Lung microvascular endothelial cell (primary cell): ENCODE measurements around the gene DDX17. TPM values are rescaled to one million over a fixed set of nuclear protein-coding genes. Genes with fewer than 3 reads are reported as not detected.

ENCODE experiments used
- DNase-seq, 2 donors: peaks; one replicate each; pipeline versions ENCODE4 v3.0.0 to v3.0.0-alpha.2; 2010; ENCODE audit warnings: low read depth in 2 of 2
- total RNA-seq: library from RNA; depleted of rRNA; stranded (reverse); fragments of >200 nt; gene quantifications from 2 replicates; pipeline ENCODE4 v1.2.1, GENCODE V29; 2014

Gene DDX17
- total RNA-seq, 1 donor from 2014 or later = 371 TPM

DNA sequence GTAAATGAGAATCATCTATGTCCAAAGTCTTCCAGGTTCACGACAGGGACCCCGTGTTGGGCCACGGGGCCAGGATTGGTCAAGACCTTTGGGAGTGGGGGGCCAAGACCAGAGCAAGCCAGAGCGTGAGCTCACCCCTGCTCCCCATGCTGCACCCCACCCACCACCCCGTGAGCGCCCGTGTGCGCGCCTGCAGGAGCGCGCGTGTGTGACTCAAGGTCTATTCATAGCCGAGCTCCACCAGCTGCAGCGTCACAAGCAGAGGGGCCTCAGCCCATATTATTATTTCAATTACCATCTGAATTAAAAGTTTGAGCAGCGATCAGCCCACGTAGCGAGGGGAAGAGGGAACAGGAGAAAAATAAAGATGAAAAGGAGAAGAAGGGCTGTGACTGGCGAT, 56.3 kb downstream of the DDX17 start:
- no peak for DNase-seq

DNA sequence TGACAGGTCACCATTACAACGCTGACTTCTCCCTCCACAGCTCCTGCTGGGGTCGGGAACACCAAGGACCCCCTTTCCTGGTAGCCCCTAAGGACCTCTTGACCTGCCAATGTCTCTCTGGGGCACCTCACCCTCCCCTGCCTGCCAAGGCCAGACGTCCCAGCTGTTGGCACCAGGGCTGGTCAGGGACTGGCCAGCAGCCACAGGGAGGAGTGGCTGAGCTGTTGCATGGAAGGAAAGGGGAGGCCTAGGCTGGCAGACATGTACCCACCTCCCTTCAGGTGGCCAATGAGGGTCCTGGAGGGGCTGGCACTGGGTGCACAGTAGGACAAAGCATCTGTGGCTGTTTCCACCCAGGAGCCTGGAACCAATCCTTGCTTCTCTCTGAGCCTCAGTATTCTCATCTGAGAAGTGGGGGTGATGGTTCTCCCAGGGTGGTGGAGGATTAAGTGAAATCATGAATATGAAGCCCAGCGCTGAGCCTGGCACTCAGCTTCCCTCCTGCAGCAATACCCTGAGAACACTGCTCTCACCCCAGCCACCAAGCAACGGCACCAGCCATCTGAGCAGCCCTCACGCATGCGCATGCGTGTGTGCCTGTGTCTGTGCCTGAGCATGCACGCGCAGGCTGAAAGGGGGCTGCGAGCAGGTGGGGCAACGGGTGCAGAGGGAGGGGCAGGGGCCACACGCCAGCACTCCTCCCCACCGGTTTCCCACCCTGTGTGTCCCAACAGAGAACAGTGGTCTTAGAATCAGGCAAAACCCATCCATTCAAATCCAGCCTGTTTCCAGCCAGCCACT, 57.0 kb downstream of the DDX17 start:
- no peak for DNase-seq

DNA sequence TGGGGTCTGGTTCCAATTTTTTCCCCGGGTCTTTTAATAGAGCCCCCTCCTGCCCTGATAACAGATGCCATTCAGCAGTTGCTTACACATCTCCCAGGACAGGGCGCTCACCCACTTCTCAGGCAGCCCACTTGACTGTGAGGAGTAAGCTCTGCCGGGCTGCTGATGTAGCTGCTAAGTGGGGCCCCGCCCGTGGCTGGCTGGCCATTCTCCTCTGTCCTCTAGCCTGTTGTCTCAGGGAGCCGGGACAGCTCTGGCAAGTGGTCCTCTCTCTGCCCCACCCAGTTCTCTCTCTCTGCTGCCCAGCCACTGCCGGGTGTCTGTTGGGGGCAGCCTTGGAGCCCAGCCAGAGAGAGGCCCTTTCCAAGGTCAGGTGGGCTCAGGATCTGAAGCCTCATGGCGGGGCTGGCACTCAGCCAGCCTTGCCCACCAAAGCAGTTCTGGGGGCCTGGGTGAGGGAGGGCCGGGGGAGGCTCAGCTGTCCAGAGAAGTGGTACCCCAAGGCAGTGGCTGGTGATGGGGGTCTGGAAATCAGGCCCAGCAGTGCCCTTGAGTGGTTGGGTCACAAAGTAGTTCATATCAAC, 60.0 kb downstream of the DDX17 start:
- DNase-seq = no peak

DNA sequence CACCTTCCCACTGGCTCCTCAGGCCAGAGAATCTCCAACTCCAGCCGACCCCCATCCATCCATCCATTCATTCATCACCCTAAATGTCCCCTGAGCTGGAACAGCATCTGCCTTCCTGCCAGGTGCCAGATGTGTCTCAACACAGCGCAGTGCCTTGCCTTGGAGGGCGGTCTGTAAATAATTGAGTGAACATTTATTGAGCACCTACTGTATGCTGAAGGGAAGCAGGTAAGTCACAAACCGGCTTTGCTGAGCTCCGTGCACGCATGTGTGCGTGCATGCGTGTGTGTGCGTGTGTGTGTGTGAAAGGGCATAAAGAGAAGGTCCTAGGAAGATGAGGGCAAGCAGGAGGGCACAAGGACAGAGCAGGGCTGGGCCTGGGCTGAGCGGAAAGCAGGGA, 61.3 kb downstream of the DDX17 start:
- no peak for DNase-seq

DNA sequence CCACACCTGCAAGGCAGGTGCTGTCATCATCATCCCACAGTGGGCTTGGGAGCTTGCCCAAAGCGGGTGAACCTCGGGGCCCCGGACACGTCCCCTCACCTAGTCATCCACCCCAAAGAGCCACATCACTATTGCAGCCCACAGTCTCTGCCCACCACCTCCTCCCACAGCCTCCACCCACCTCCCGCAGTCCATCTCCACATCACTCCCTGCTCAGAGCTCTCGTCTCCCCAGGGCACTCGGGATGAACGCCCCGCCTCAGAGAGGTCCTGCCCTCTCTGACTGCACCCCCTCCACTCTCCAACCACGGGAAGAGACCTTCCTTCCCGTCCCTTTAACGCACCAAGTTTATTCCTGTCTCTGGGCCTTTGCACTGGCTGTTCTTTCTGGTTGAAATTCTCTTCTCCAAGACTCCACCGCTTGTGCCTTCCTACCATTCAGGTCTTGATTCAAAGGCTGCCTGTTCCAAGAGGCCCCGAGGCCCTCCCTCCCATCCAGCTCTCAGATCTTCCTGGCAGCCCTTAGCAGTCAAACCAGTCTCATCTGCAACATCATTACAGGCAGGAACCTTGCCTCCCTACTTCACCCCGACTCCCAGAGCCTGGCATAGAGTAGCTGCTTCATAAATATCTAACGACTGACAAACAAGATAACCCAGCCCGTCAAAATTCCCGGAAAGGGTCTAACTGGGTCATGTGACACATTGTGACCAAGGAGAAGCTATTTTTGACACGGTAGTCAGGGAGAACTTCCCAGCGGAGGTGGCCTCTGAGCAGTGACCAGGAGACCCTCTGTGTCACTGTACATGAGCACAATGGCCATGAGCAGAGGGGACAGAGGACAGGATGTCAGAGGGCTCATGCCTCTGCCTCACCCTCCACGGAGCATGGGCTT, 62.2 kb downstream of the DDX17 start:
- DNase-seq = no peak

DNA sequence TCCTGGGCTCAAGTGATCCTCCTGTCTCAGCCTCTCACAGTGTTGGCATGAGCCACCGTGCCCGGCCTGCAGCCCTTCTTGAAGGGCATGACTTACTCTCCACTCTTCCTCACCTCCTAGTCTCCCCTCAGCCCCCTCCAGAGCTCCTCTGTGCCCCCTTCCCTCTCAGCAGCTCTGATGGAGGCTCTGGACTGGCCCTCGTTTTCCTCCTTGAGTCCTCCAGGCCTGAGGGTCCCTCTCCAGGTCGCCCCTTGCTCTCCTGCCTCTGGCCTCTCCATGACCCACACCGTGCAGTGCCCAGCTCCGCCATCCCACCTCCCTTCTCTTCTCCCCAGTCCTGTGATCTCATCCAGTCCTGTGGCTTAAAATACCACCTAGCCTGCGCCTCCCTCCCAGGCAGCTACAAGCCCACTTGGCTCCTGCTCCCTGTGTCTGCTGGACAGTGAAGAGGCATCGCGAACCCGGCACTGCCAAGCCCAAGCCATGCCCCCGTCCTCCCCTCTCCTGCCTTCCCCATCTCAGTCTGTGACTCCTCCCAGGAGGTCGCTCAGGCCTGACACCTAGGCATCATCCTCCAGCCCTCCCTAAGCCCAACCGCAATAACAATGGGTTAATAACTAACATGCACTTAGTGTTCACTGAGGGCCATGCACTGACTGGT, 63.0 kb downstream of the DDX17 start:
- DNase-seq = no peak

DNA sequence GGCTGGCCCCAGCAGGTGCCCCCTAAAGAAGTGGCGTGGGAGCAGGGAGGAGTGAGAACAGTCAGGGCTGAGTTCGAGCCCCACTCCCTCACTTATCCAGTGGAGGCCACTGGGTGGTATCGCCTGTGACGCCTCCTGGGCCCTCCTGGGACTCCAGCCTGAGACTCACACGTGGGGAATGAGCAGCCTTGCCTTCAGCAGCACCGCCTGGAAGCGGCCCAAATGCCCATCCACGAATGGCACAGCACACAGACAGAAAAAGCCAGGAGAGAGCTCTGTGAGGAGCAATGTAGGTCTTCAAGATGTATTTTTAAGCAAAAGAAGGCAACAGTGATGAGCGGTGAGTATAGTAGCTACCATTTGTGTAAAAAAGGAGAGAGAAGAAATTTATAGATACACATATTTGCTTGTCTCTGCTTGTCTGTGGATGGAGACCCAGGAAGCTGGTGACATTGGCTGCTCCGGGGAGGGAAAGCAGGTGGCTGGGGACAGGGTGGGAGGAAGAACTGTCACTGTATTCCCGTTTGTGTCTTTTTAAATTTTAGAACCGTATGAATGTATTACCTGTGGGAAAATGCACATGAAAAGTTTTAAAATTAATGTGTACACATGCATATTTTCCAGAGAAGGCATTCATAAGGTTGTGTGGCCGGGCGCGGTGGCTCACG, 64.4 kb downstream of the DDX17 start:
- DNase-seq = no peak

DNA sequence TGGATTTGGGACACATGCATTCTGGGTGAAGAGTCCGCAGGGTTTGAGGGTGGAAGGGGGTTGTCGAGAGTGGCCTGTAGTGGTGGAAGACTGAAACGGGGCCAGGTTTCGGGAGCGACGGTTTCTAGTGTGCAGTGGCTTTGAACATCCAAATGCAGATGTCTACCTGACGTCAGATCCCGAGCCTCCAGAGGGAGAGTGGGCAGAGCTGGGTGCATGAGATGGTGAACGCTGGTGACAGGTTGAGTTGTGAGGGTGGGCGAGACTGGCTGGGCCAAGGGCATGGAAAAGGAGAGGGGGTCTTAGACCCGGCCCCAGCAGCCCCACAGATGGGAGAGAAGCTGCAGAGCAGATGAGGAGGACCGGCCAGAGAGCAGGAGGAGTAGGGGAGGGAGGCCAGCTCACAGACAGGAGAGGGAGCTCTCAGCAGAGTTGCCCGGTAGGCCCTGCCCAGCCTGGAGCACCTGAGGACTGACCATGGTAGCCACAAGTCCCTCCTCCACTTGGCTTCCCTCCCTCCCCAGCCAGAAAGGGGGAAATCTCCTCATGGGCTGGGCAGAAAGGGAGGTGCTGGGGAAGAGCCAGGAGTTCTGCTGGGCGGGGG, 65.3 kb downstream of the DDX17 start:
- no peak for DNase-seq

DNA sequence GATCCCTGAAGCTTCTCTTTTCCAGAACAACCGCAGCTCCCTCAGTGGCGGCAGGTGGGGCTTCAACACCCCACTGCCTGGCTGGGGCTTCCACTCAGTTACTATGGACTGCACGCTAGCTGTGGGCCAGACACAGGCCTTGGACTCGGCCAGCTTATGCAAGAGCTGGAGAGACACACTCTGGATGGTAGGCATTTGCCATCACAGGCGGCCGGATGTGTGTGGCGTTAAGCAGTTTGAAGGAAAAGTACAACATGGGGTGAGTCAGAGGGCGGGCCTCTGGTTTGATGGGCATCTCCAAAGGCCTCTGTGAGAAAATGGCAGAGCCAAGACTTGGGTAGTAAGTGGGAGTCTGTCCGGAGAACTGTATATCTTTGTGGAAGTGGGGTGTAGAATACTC, 68.7 kb downstream of the DDX17 start:
- DNase-seq = peak in 1 of 2 donors; percentile 27

DNA sequence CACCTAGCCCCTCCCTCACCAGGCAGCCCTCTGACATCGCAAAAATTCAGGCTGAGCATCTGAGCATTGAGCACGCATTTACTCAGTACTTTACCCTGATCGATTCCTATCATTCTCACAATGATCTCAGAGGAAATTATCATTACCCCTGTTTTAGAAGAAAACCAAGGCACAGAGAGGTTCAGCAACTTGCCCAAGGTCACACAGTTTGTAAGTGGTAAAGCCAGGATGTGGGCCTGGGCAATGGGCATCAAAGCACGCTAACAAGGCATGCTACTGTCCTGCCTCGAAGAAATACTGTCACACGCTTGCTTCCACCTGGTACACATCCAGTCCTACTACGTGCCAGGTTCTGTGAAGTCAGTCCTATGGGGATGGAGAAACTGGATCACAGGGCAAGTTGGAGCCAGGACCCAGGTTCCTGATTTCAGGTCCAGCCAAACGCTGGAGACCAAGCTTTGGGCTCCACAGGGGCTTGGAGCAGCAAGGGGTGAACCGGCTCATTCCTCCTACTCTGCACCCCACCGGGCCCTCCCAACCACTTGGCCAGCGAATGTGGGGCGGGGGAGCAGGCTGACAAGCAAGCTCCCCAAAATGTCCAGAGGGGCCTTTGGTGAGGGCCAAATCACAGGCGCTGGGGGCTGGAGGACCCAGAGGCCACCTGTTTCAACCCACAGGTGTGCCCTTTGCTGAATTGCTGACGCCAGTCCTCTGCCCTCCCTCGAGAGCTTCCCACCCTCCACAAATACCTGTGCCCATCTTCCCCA, 69.3 kb downstream of the DDX17 start:
- DNase-seq = no peak

DNA sequence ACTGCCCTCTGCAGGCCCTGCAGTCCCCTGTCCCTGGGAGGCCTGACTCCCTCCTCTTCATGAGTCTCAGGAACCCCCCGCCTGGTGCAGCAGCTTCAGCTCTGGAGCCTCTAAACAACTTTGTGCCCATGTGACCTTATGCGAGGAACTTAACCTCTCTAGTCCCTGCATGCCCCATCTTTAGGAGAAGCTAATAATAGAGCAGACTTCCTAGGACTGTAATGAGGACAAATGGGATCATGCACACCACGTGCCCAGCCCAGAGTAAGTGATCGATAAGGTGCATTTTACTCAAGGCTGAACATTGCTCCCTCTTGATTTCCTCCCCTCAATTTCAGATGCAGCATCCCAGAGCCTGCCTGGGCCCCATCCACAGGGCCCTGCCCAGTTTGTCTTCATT, 70.1 kb downstream of the DDX17 start:
- no peak for DNase-seq

DNA sequence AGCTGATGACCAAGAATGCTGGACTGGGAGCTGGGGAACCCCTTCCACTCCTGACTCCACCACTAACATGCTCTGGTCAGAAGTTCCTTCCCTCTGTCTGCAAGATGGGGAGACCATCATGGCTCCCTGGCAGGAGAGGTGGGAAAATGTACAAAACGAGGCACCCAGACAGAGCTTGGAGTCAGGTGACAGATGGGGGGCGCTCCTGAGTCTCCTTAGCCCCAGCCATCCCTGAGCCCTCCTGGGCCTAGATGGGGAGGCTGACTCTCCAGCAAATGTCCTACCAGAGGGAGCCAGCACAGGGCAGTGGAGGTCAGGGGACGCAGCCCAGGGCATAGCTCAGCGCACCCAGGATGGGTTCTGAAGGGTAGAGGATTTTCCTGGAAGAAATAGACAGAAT, 71.1 kb downstream of the DDX17 start:
- no peak for DNase-seq

DNA sequence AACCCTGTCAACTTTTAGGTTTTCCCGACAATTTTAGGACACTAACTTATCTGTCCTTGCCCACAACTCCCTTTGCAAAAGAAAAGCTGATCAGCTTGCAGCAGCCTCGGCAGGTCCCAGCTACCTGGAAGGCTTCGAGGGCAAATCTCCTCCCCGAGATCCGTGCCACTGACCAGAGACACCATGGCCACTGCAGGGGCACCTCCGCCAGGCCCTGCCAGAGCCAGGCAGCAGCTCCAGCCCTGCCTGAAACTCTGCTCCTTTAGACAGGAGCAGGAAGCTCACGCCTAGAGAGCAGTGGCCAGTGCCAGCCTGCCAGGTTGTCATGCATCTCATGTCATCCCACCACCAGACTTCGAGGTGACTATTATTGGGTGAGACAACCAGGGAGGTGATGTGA, 72.2 kb downstream of the DDX17 start:
- DNase-seq = no peak

Other genes starting within 250 kb of the DDX17 start
- 26.0 and 26.2 TPM in 2 replicates for gene TMEM184B, start 233.3 kb downstream of the DDX17 start, total RNA-seq
- 62.5 and 101 TPM in 2 replicates for gene CSNK1E, start 188.9 kb downstream of the DDX17 start, total RNA-seq
- gene KCNJ4, start 51.1 kb downstream of the DDX17 start, total RNA-seq = under 0.01 TPM in 1 of 2 replicates, not detected in the other
- gene KDELR3, start 38.2 kb downstream of the DDX17 start, total RNA-seq = 15.7 and 23.5 TPM in 2 replicates
- 0.22 and 0.60 TPM in 2 replicates for gene DMC1, start 63.9 kb upstream of the DDX17 start, total RNA-seq
- under 0.01 and 0.20 TPM in 2 replicates for gene FAM227A, start 150.1 kb upstream of the DDX17 start, total RNA-seq
- 15.7 TPM in 2 replicates for gene CBY1, start 150.3 kb upstream of the DDX17 start, total RNA-seq
- 68.2 and 74.8 TPM in 2 replicates for gene TOMM22, start 175.6 kb upstream of the DDX17 start, total RNA-seq
- 60.4 and 75.6 TPM in 2 replicates for gene JOSD1, start 194.6 kb upstream of the DDX17 start, total RNA-seq
- 14.4 and 18.1 TPM in 2 replicates for gene GTPBP1, start 199.6 kb upstream of the DDX17 start, total RNA-seq
- gene SUN2, start 249.7 kb upstream of the DDX17 start, total RNA-seq = 80.9 and 104 TPM in 2 replicates